H9 (cell line): ENCODE measurements around the gene ITGB8. TPM values are rescaled to one million over a fixed set of nuclear protein-coding genes. Genes with fewer than 3 reads are reported as not detected.

Experiments used
- DNase-seq: peaks from one replicate; pipeline ENCODE4 v3.0.0-alpha.2; 2017
- H2AFZ ChIP-seq: one replicate; pipeline ENCODE4 v1.6.1; 2013; ENCODE audit warnings: mild to moderate bottlenecking, low read length, control low read depth, moderate library complexity
- H2AK5ac ChIP-seq: 2 replicates; pipeline ENCODE4 v1.6.1; 2013; ENCODE audit warnings: low read length, control low read depth, mixed read lengths; ENCODE audit not compliant: insufficient read length
- H2BK120ac ChIP-seq: one replicate; pipeline ENCODE4 v1.6.1; 2013; ENCODE audit warnings: low read depth, mild to moderate bottlenecking, low read length, control low read depth, inconsistent platforms; ENCODE audit not compliant: poor library complexity, severe bottlenecking
- H2BK12ac ChIP-seq: 2 replicates; pipeline ENCODE4 v1.6.1; 2013; ENCODE audit warnings: low read length, control low read depth, mixed read lengths, low read depth; ENCODE audit not compliant: insufficient read length
- H2BK15ac ChIP-seq: 2 replicates; pipeline ENCODE4 v1.6.1; 2013; ENCODE audit warnings: low read depth, low read length, control low read depth
- H2BK20ac ChIP-seq: one replicate; pipeline ENCODE4 v1.6.1; 2013; ENCODE audit warnings: low read depth, mild to moderate bottlenecking, low read length, control low read depth, inconsistent platforms; ENCODE audit not compliant: poor library complexity, severe bottlenecking
- H2BK5ac ChIP-seq: 2 replicates; pipeline ENCODE4 v1.6.1; 2013; ENCODE audit warnings: low read length, control low read depth, mixed read lengths; ENCODE audit not compliant: insufficient read length
- H3K14ac ChIP-seq: 2 replicates; pipeline ENCODE4 v1.6.1; 2013; ENCODE audit warnings: low read length, control low read depth; ENCODE audit not compliant: insufficient read depth
- H3K18ac ChIP-seq: 2 replicates; pipeline ENCODE4 v1.6.1; 2013; ENCODE audit warnings: low read depth, mild to moderate bottlenecking, mixed read lengths, low read length, control low read depth; ENCODE audit not compliant: insufficient read length
- H3K23ac ChIP-seq: 2 replicates; pipeline ENCODE4 v1.6.1; 2013; ENCODE audit warnings: low read length, control low read depth, mixed read lengths, low read depth; ENCODE audit not compliant: insufficient read length
- H3K23me2 ChIP-seq: 2 replicates; pipeline ENCODE4 v1.6.1; 2013; ENCODE audit warnings: low read depth, mild to moderate bottlenecking, mixed read lengths, low read length, control low read depth; ENCODE audit not compliant: insufficient read length, poor library complexity, severe bottlenecking
- H3K27ac ChIP-seq: 2 replicates; pipeline ENCODE4 v1.5.1; 2013; ENCODE audit warnings: low read length, control low read depth, mixed read lengths, low read depth; ENCODE audit not compliant: insufficient read length
- H3K27me3 ChIP-seq: 2 replicates; pipeline ENCODE4 v1.6.1; 2013; ENCODE audit warnings: low read length, control low read depth, inconsistent platforms; ENCODE audit not compliant: insufficient read depth
- H3K4ac ChIP-seq: 2 replicates; pipeline ENCODE4 v1.6.1; 2013; ENCODE audit warnings: low read depth, mild to moderate bottlenecking, control low read depth, inconsistent platforms, low read length, moderate library complexity
- H3K4me1 ChIP-seq: 2 replicates; pipeline ENCODE4 v1.6.1; 2013; ENCODE audit warnings: low read length, control low read depth, inconsistent platforms; ENCODE audit not compliant: insufficient read depth
- H3K4me2 ChIP-seq: 2 replicates; pipeline ENCODE4 v1.6.1; 2013; ENCODE audit warnings: low read length, control low read depth, mixed read lengths; ENCODE audit not compliant: insufficient read length, insufficient read depth
- H3K56ac ChIP-seq: 2 replicates; pipeline ENCODE4 v1.6.1; 2013; ENCODE audit warnings: low read depth, mild to moderate bottlenecking, mixed read lengths, low read length, control low read depth; ENCODE audit not compliant: insufficient read length
- H3K79me1 ChIP-seq: 2 replicates; pipeline ENCODE4 v1.6.1; 2013; ENCODE audit warnings: low read depth, mild to moderate bottlenecking, moderate library complexity, low read length, control low read depth, inconsistent platforms; ENCODE audit not compliant: insufficient read depth, poor library complexity, severe bottlenecking
- H3K79me2 ChIP-seq: 2 replicates; pipeline ENCODE4 v1.6.1; 2013; ENCODE audit warnings: low read length, control low read depth, inconsistent platforms; ENCODE audit not compliant: insufficient read depth
- H3K9ac ChIP-seq: 2 replicates; pipeline ENCODE4 v1.6.1; 2013; ENCODE audit warnings: low read length, control low read depth, mixed read lengths; ENCODE audit not compliant: insufficient read length; ENCODE audit errors: extremely low read depth
- H3K9me3 ChIP-seq: one replicate; pipeline ENCODE4 v1.6.1; 2013; ENCODE audit warnings: low read depth, low read length, inconsistent platforms; ENCODE audit not compliant: control insufficient read depth
- H3T11ph ChIP-seq: one replicate; pipeline ENCODE4 v1.6.1; 2013; ENCODE audit warnings: mild to moderate bottlenecking, low read length, control low read depth, inconsistent platforms
- H4K20me1 ChIP-seq: one replicate; pipeline ENCODE4 v1.6.1; 2013; ENCODE audit not compliant: control insufficient read depth, insufficient read length, insufficient read depth
- H4K5ac ChIP-seq: 2 replicates; pipeline ENCODE4 v1.6.1; 2013; ENCODE audit warnings: low read depth, mild to moderate bottlenecking, mixed read lengths, low read length, control low read depth; ENCODE audit not compliant: insufficient read length
- H4K8ac ChIP-seq: replicated peaks from 2 replicates; pipeline ENCODE4 v1.6.1; 2013; ENCODE audit warnings: low read length, control low read depth, mixed read lengths, low read depth; ENCODE audit not compliant: insufficient read length
- H4K91ac ChIP-seq: 2 replicates; pipeline ENCODE4 v1.6.1; 2013; ENCODE audit warnings: low read depth, mild to moderate bottlenecking, moderate library complexity, mixed read lengths, low read length, control low read depth; ENCODE audit not compliant: insufficient read length
- H3K27ac Mint-ChIP-seq, 3 experiments: 2 replicates in 2 of 3; 3 replicates in 1 of 3; pipeline ENCODE4 v1.8.0; 2020 to 2021; ENCODE audit warnings: mixed read lengths in 3 of 3, mild to moderate bottlenecking in 1 of 3, moderate library complexity in 1 of 3
- H3K27me3 Mint-ChIP-seq: 2 replicates; pipeline ENCODE4 v1.8.0; 2021; ENCODE audit warnings: low read depth, mild to moderate bottlenecking, moderate library complexity, mixed read lengths
- H3K36me3 Mint-ChIP-seq, 3 experiments: 2 replicates in 2 of 3; 3 replicates in 1 of 3; pipeline ENCODE4 v1.8.0; 2020 to 2021; ENCODE audit warnings: low read depth in 3 of 3, mixed read lengths in 3 of 3; ENCODE audit not compliant: insufficient read depth in 1 of 3
- H3K4me1 Mint-ChIP-seq, 2 experiments: 2 replicates each; pipeline ENCODE4 v1.8.0; 2020; ENCODE audit warnings: mixed read lengths in 2 of 2
- H3K4me3 Mint-ChIP-seq, 2 experiments: 2 replicates in 1 of 2; 3 replicates in 1 of 2; pipeline ENCODE4 v1.8.0; 2020 to 2021; ENCODE audit warnings: mild to moderate bottlenecking in 2 of 2, mixed read lengths in 2 of 2, moderate library complexity in 1 of 2
- H3K9me3 Mint-ChIP-seq, 2 experiments: 2 replicates in 1 of 2; 3 replicates in 1 of 2; pipeline ENCODE4 v1.8.0; 2020; ENCODE audit warnings: mild to moderate bottlenecking in 2 of 2, mixed read lengths in 2 of 2, moderate library complexity in 1 of 2
- WGBS: extraction: QIAGEN DNeasy Blood & Tissue Kit; methylation state at CpG from one replicate; pipeline ENCODE4 v1.1.7; 2013; ENCODE audit warnings: missing lambda C conversion rate, low lambda C conversion rate, mixed read lengths; ENCODE audit not compliant: insufficient read length; ENCODE audit errors: extremely low coverage; 5-methylcytosine and 5-hydroxymethylcytosine counted together
- total RNA-seq: library from RNA; stranded (reverse); gene quantifications from 2 replicates; pipeline ENCODE4 v1.2.1, GENCODE V29; 2021
- TF ChIP-seq, protein P1 (sequence below): fragments of 200-600 bp; sonication (generic); conservative IDR thresholded peaks from 3 replicates; pipeline ENCODE4 v1.8.0; 2021; ENCODE audit warnings: antibody characterized with exemption, mild to moderate bottlenecking

The ITGB8 gene
- total RNA-seq, 1 experiment from 2014 or later: 7.6 TPM

DNA sequence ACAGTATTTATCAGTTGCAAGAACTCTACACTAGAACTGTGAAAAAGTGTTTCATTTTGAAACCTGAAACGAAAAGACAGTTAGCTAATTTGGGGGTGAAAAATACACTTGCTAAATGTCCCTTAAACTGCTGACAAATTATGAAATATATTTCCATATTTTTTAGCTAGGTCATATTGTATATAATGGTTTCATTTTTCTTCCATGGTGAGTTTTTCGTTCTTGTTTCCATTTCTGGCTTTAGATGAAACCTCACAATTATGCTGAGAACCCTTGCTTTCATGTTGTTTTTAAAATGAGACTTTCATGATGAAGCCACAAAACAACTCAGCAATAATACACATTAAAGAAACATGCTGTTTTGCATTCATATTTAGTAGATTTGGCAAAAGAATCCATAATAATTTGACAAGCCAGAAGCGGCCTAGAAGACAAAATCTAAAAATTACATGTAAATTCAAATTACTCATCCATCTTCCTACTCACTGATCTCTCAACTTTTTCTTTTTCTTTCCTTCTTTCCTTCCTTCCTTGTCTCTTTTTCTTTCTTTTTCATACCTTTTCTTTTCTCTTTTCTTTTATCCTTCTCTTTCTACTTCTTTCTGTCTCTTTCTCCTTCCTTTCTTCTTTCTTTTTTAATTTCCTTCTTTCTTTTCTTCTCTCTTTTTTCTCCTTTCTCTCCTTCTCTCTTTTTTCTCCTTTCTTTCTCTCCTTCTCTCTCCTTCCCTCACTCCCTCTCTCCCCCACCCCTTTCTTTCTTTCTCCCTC lies 46.5 kb upstream of the ITGB8 start:
- Mint-ChIP-seq H3K4me1 (peaks cover 3% of the 10 kb centered on the region in 2 experiments; a peak in 3 of 4 replicates), H3K27me3 (no peaks in the 10 kb centered on the region), H3K4me3 (no peak overlapping the region), H3K36me3 (no peaks in the 10 kb centered on the region), H3K9me3 (no peaks in the 10 kb centered on the region), H3K27ac (no peak overlapping the region)
- Histone ChIP-seq H3K27ac (no peak overlapping the region), H3T11ph (no peak overlapping the region), H3K9ac (no peak overlapping the region), H3K23me2 (no peaks in the 10 kb centered on the region), H2AK5ac (no peak overlapping the region), H3K79me2 (no peaks in the 10 kb centered on the region), H3K9me3 (no peaks in the 10 kb centered on the region), H3K23ac (no peak overlapping the region), H4K8ac (no peak overlapping the region), H3K56ac (no peak overlapping the region), H3K79me1 (no peaks in the 10 kb centered on the region), H2AFZ (no peak overlapping the region), H4K20me1 (no peaks in the 10 kb centered on the region), H3K4me1 (no peaks in the 10 kb centered on the region), H4K5ac (no peak overlapping the region), H3K14ac (no peak overlapping the region), H3K4me2 (no peak overlapping the region), H2BK120ac (no peak overlapping the region), H4K91ac (no peak overlapping the region), H2BK20ac (no peak overlapping the region), H3K27me3 (no peaks in the 10 kb centered on the region), H2BK15ac (no peak overlapping the region), H2BK5ac (no peak overlapping the region), H3K18ac (no peak overlapping the region), H2BK12ac (no peak overlapping the region), H3K4ac (no peak overlapping the region)
- WGBS: no CpG with 5 or more reads among the region's 3 CpGs
- TF ChIP-seq, protein P1, sequence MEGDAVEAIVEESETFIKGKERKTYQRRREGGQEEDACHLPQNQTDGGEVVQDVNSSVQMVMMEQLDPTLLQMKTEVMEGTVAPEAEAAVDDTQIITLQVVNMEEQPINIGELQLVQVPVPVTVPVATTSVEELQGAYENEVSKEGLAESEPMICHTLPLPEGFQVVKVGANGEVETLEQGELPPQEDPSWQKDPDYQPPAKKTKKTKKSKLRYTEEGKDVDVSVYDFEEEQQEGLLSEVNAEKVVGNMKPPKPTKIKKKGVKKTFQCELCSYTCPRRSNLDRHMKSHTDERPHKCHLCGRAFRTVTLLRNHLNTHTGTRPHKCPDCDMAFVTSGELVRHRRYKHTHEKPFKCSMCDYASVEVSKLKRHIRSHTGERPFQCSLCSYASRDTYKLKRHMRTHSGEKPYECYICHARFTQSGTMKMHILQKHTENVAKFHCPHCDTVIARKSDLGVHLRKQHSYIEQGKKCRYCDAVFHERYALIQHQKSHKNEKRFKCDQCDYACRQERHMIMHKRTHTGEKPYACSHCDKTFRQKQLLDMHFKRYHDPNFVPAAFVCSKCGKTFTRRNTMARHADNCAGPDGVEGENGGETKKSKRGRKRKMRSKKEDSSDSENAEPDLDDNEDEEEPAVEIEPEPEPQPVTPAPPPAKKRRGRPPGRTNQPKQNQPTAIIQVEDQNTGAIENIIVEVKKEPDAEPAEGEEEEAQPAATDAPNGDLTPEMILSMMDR: no peak
- no peak for DNase-seq
